HEK293 (cell line): ENCODE results near the gene ERMARD.
A peak's percentile ranks its signal among the peaks of the same experiment; 100 is the strongest.

ENCODE experiments used
- CTCF ChIA-PET: fragments of 350-600 bp; formaldehyde crosslinking; extraction: SDS; loops from one replicate; lab custom pipeline; 2021; ENCODE audit warnings: antibody characterized with exemption; lab: Yijun Ruan, JAX
- POLR2A ChIA-PET: fragments of 300-600 bp; formaldehyde crosslinking; extraction: SDS; loops from one replicate; lab custom pipeline; 2020; ENCODE audit warnings: antibody characterized with exemption, inconsistent platforms; lab: Yijun Ruan, JAX
- H3K27ac ChIP-seq: fragments of 200-500 bp; sonication (Bioruptor generic); 2 replicates; pipeline ENCODE4 v1.5.1; 2014; ENCODE audit warnings: low read depth, low read length, control low read depth, inconsistent platforms; ENCODE audit errors: extremely low read depth
- H3K36me3 ChIP-seq, 2 experiments: fragments of 200-500 bp in 1 of 2; sonication (Bioruptor generic) in 1 of 2; 1 replicate in 1 of 2; 2 replicates in 1 of 2; pipeline ENCODE4 v1.5.1; 2014 to 2017; ENCODE audit warnings: inconsistent platforms in 2 of 2, low read length in 2 of 2; ENCODE audit not compliant: control insufficient read depth in 2 of 2, insufficient read depth in 1 of 2
- H3K4me1 ChIP-seq: fragments of 200-500 bp; sonication (Bioruptor generic); 2 replicates; pipeline ENCODE4 v1.5.1; 2014; ENCODE audit warnings: mild to moderate bottlenecking, low read length, inconsistent platforms; ENCODE audit not compliant: control insufficient read depth, insufficient read depth
- H3K4me3 ChIP-seq: 2 replicates; pipeline ENCODE4 v1.5.1; 2011; ENCODE audit warnings: low read depth, mild to moderate bottlenecking, control low read depth, low read length, moderate library complexity
- H3K9me3 ChIP-seq: fragments of 200-500 bp; sonication (Bioruptor generic); 2 replicates; pipeline ENCODE4 v1.5.1; 2014; ENCODE audit warnings: low read depth, low read length, inconsistent platforms; ENCODE audit not compliant: control insufficient read depth, insufficient read depth
- BCL11B ChIP-seq: fragments of 450-650 bp; formaldehyde crosslinking; IDR thresholded peaks from 2 replicates; pipeline ENCODE4 v1.5.1; 2016; ENCODE audit warnings: low read depth, missing biosample characterization, missing genetic modification characterization
- GLI4 ChIP-seq: fragments of 450-650 bp; formaldehyde crosslinking; IDR thresholded peaks from 2 replicates; pipeline ENCODE4 v1.5.1; 2016; ENCODE audit warnings: missing biosample characterization, missing genetic modification characterization
- HOXC10 ChIP-seq: sonication (generic); formaldehyde crosslinking; IDR thresholded peaks from 2 replicates; pipeline ENCODE4 v1.8.1; 2023; ENCODE audit warnings: mild to moderate bottlenecking, missing genetic modification reagents
- MEIS1 ChIP-seq: sonication (generic); formaldehyde crosslinking; IDR thresholded peaks from 2 replicates; pipeline ENCODE4 v1.8.1; 2022; ENCODE audit warnings: missing genetic modification reagents, mild to moderate bottlenecking, borderline replicate concordance
- PRDM6 ChIP-seq: fragments of 450-650 bp; formaldehyde crosslinking; IDR thresholded peaks from 2 replicates; pipeline ENCODE4 v1.5.1; 2017; ENCODE audit warnings: missing biosample characterization, missing genetic modification characterization
- REST ChIP-seq: fragments of 450-650 bp; formaldehyde crosslinking; IDR thresholded peaks from 2 replicates; pipeline ENCODE4 v1.5.1; 2016; ENCODE audit warnings: missing biosample characterization, missing genetic modification characterization
- SP7 ChIP-seq: fragments of 450-650 bp; formaldehyde crosslinking; IDR thresholded peaks from 2 replicates; pipeline ENCODE4 v1.5.1; 2016; ENCODE audit warnings: missing biosample characterization, missing genetic modification characterization
- TRIM28 ChIP-seq: IDR thresholded peaks from 2 replicates; pipeline ENCODE4 v1.6.1; 2011; ENCODE audit warnings: low read length, control low read depth, borderline replicate concordance
- ZBTB1 ChIP-seq: fragments of 450-650 bp; formaldehyde crosslinking; IDR thresholded peaks from 2 replicates; pipeline ENCODE4 v1.5.1; 2016; ENCODE audit warnings: missing biosample characterization, missing genetic modification characterization
- ZBTB7A ChIP-seq: fragments of 450-650 bp; formaldehyde crosslinking; IDR thresholded peaks from 2 replicates; pipeline ENCODE4 v1.5.1; 2016; ENCODE audit warnings: low read depth, missing biosample characterization, missing genetic modification characterization
- ZEB2 ChIP-seq: fragments of 450-650 bp; formaldehyde crosslinking; IDR thresholded peaks from 2 replicates; pipeline ENCODE4 v1.5.1; 2016; ENCODE audit warnings: missing biosample characterization, missing genetic modification characterization
- ZNF24 ChIP-seq: fragments of 450-650 bp; formaldehyde crosslinking; IDR thresholded peaks from 2 replicates; pipeline ENCODE4 v1.5.1; 2016; ENCODE audit warnings: missing biosample characterization, missing genetic modification characterization
- ZNF354C ChIP-seq: fragments of 450-650 bp; formaldehyde crosslinking; IDR thresholded peaks from 2 replicates; pipeline ENCODE4 v1.5.1; 2016; ENCODE audit warnings: missing biosample characterization, missing genetic modification characterization, low read depth, borderline replicate concordance
- ZNF366 ChIP-seq: fragments of 450-650 bp; formaldehyde crosslinking; conservative IDR thresholded peaks from 2 replicates; pipeline ENCODE4 v1.5.1; 2016; ENCODE audit warnings: missing biosample characterization, missing genetic modification characterization
- ZNF623 ChIP-seq: fragments of 450-650 bp; formaldehyde crosslinking; IDR thresholded peaks from 2 replicates; pipeline ENCODE4 v1.5.1; 2016; ENCODE audit warnings: missing biosample characterization, missing genetic modification characterization
- ZNF76 ChIP-seq: fragments of 450-650 bp; formaldehyde crosslinking; IDR thresholded peaks from 2 replicates; pipeline ENCODE4; 2016; ENCODE audit warnings: low read depth, missing biosample characterization, missing genetic modification characterization, borderline replicate concordance
- ZNF830 ChIP-seq: fragments of 450-650 bp; IDR thresholded peaks from 2 replicates; pipeline ENCODE4 v1.5.0; 2018; ENCODE audit warnings: missing biosample characterization, missing genetic modification characterization, low read depth, mild to moderate bottlenecking, moderate library complexity
- ZSCAN16 ChIP-seq: fragments of 450-650 bp; formaldehyde crosslinking; IDR thresholded peaks from 2 replicates; pipeline ENCODE4 v1.5.1; 2016; ENCODE audit warnings: missing biosample characterization, missing genetic modification characterization

The ERMARD gene

GRCh38 chr6:169828176-169828575, 76.8 kb downstream of the ERMARD start:
- no peaks in the 10 kb centered on the region for H3K36me3 ChIP-seq
- no peaks in the 10 kb centered on the region for H3K4me1 ChIP-seq
- TF ChIP-seq BCL11B (tag by site-specific recombination): no peak
- no peak for TF ChIP-seq ZNF76 (tag by site-specific recombination)
- no peak for TF ChIP-seq ZBTB1 (tag by site-specific recombination)
- no peak for TF ChIP-seq HOXC10 (CRISPR knock-in tag)
- no peak for TF ChIP-seq ZSCAN16 (tag by site-specific recombination)
- TF ChIP-seq ZNF366 (tag by site-specific recombination): no peak
- no peak for TF ChIP-seq ZNF354C (tag by site-specific recombination)
- TF ChIP-seq SP7: no peak
- no peak for TF ChIP-seq ZBTB7A
- no peak for TF ChIP-seq ZNF623 (tag by site-specific recombination)
- TF ChIP-seq ZEB2 (tag by site-specific recombination): no peak
- no peak for TF ChIP-seq MEIS1 (CRISPR knock-in tag)
- TF ChIP-seq ZNF830: no peak
- TF ChIP-seq GLI4: no peak
- ChIA-PET CTCF (interaction anchor here (1.0 to 1.7 kb wide), 3 partner anchors 8 to 701 kb away, joined by 3 to 7 read pairs (median 5); no protein-coding TSS in a partner anchor), POLR2A (no interaction called here)
- no peak overlapping the region for H3K4me3 ChIP-seq
- no peaks in the 10 kb centered on the region; the same call in 1 of the 2 replicates for H3K9me3 ChIP-seq
- H3K27ac ChIP-seq: no peak overlapping the region

GRCh38 chr6:169829786-169830185, 78.4 kb downstream of the ERMARD start:
- CTCF ChIA-PET: interaction anchor here (0.7 to 1.4 kb wide), 4 partner anchors 22 to 687 kb away, joined by 3 read pairs; no protein-coding TSS in a partner anchor
- Histone ChIP-seq H3K36me3 (no peaks in the 10 kb centered on the region), H3K27ac (no peak overlapping the region), H3K9me3 (no peaks in the 10 kb centered on the region; the same call in 1 of the 2 replicates), H3K4me3 (no peak overlapping the region)
- POLR2A ChIA-PET: no interaction called here
- no peak for TF ChIP-seq TRIM28
- TF ChIP-seq REST (tag by site-specific recombination): peak; percentile 54
- TF ChIP-seq, all 188 proteins: peak for 1
- no peaks in the 10 kb centered on the region for H3K4me1 ChIP-seq

- Histone ChIP-seq H3K36me3 (no peaks in the 10 kb centered on the region), H3K9me3 (no peaks in the 10 kb centered on the region; the same call in 1 of the 2 replicates), H3K4me1 (no peaks in the 10 kb centered on the region), H3K4me3 (no peak overlapping the region), H3K27ac (no peak overlapping the region)
- ChIA-PET POLR2A (no interaction called here), CTCF (interaction anchor here (0.9 to 4.5 kb wide), 36 partner anchors 9 to 725 kb away, joined by 3 to 68 read pairs (median 6); no protein-coding TSS in a partner anchor)
- TF ChIP-seq PRDM6 (tag by site-specific recombination) (no peak), ZNF24 (tag by site-specific recombination) (no peak)
These were observed 79.5 kb downstream of the ERMARD start for GRCh38 chr6:169830876-169831275.
